T-helper 17 cell (primary cell): Measurements from ENCODE around the gene LRRC3. TPM values are rescaled to one million over a fixed set of nuclear protein-coding genes. Genes with fewer than 3 reads are reported as not detected.

ENCODE experiments used
- ATAC-seq: fragments of 150-1000 bp; cut with Tn5 transposase; 2 replicates; pipeline ENCODE4 v1.10.0; 2021; ENCODE audit warnings: mild to moderate bottlenecking, moderate library complexity
- DNase-seq, 3 donors: peaks; one replicate each; pipeline versions ENCODE4 v3.0.0 to v3.0.0-alpha.2; 2020 to 2021
- H3K9me3 ChIP-seq: one replicate; pipeline ENCODE4 v1.7.0; 2013; ENCODE audit warnings: low read length, mild to moderate bottlenecking; ENCODE audit not compliant: control insufficient read depth, poor library complexity, severe bottlenecking
- H3K27ac Mint-ChIP-seq: one replicate; pipeline ENCODE4 v1.8.0; 2022; ENCODE audit warnings: mild to moderate bottlenecking, moderate library complexity, mixed read lengths
- H3K27me3 Mint-ChIP-seq: one replicate; pipeline ENCODE4 v1.8.0; 2022; ENCODE audit warnings: mixed read lengths
- H3K36me3 Mint-ChIP-seq: one replicate; pipeline ENCODE4 v1.8.0; 2022; ENCODE audit warnings: low read depth, mixed read lengths
- H3K4me1 Mint-ChIP-seq: one replicate; pipeline ENCODE4 v1.8.0; 2022; ENCODE audit warnings: mild to moderate bottlenecking, mixed read lengths
- H3K4me3 Mint-ChIP-seq: one replicate; pipeline ENCODE4 v1.8.0; 2022; ENCODE audit warnings: mild to moderate bottlenecking, moderate library complexity, mixed read lengths
- total RNA-seq, 4 donors: library from RNA in 2 of 4; stranded (reverse) in 2 of 4; gene quantifications; one replicate each; pipeline ENCODE4 v1.2.3 and lab custom pipeline; 2022 to 2026

LRRC3 gene
- total RNA-seq, 2 donors from 2014 or later = 0.85 to 1.0 TPM

DNA sequence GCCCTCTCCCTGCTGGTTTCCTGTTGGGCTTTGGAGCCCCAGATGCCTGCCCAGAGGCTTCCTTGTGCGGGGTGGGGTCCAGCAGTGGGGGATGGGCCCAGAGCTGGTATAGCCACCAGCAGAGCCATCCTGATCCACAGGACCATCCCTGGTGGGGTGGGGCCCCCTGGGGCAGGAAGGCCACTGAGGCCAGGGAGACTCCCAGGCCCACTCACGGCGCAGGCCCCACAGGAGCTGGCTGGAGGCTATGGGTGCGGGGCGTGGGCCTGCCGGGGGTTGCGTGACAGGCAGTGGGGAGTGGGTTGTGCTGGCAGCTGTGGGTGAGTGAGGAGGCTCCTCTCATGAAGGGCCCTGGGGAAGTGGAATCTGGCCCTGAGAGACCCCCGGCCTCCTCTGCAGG lies 5.7 kb downstream of the LRRC3 start:
- no peak overlapping the region for H3K27ac Mint-ChIP-seq
- H3K36me3 Mint-ChIP-seq = no peaks in the 10 kb centered on the region
- peaks cover 7% of the 10 kb centered on the region for H3K4me1 Mint-ChIP-seq
- H3K9me3 ChIP-seq = no peaks in the 10 kb centered on the region
- H3K4me3 Mint-ChIP-seq = no peak overlapping the region
- H3K27me3 Mint-ChIP-seq = peaks cover 4% of the 10 kb centered on the region
- no peak for ATAC-seq
- no peak for DNase-seq

DNA sequence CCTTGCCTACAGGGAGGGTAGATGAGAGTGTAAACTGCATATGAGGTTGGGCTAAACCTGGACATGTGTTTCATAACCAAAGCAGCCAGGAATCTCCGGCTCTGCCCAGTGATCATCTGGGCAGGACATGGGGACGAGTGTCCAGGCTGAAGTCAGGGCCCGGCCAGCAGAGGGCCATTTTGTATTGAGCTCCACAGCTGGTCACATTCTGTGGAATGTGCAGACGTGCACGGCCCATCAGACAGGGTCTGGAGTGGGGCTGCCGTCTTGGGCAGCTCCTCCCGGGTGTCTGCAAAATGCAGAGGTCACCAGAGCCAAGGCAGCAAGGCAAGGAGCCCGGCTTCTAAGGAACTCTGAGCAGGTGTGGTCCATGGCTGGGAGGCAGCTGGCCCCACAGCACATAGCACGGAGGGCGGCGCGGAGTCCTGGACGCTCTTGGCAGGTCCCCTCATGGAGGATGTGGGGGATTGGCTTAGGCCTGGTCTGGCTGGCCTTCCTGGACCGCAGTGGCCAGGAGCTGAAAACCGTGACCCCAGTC lies 6.2 kb downstream of the LRRC3 start:
- no peak for DNase-seq

DNA sequence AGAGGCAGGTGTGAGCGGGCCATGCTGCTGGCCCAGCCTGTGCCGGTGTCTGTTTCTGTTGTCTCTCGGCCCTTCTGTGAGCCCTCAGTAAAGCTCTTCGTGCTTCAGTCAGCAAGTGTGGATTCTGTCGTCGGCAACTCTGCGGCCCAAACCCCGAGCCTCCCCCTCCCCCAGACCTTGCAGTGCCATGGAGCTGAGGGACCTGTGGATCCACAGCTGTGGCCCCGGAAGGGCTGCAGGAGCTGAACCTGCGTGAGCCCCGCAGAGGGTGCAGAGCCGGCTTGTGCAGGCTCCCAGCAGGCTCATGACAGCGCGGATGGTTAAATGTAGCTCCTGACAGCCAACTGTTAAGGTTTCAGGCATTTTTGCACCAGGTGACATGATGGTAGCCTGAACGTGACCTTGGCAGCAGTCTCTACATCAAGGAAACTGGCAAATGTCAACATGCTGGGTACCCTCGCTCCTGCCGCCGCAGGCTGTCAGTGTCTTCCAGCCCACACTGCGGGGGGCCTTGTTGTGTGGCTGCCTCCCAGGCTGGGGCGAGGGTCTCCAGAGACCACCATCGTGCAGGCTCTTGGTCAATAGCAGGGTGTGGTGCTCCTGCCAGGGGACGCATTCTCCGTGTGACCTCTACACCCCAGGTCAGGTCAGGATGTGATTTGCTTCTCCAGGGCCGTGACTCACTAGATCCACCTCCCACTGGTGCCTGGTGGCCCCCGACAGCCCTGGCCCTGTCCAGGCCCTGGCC lies 7.0 kb downstream of the LRRC3 start:
- Mint-ChIP-seq H3K4me1 (peaks cover 7% of the 10 kb centered on the region), H3K27me3 (peaks cover 4% of the 10 kb centered on the region), H3K27ac (no peak overlapping the region), H3K4me3 (no peak overlapping the region), H3K36me3 (no peaks in the 10 kb centered on the region)
- no peaks in the 10 kb centered on the region for H3K9me3 ChIP-seq
- no peak for DNase-seq
- ATAC-seq = no peak

More for the DNA sequence above, 6.2 kb downstream of the LRRC3 start:
- no peak for ATAC-seq
- no peaks in the 10 kb centered on the region for H3K9me3 ChIP-seq
- H3K27me3 Mint-ChIP-seq = peaks cover 4% of the 10 kb centered on the region
- H3K4me1 Mint-ChIP-seq = peaks cover 7% of the 10 kb centered on the region
- H3K4me3 Mint-ChIP-seq = no peak overlapping the region
- no peak overlapping the region for H3K27ac Mint-ChIP-seq
- no peaks in the 10 kb centered on the region for H3K36me3 Mint-ChIP-seq

DNA sequence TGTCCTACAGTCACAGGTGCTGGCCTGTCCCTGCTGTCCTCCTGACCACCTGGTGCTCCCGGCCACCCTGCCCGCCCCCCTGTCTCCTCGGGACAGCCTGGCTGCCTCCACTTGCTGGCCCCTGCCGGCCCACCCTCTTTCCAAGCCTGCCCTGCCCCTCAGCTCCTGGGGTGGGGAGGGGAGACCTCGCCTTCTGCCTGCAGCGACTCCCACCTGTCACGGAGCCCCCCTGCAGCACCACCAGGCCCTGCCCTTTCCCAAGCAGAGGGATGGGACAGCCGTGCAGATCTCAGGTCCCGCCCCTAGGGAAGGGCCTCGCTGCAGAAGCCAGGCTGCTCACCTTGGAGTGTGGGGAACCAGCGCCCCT lies 7.5 kb downstream of the LRRC3 start:
- Mint-ChIP-seq H3K4me3 (no peak overlapping the region), H3K27ac (no peak overlapping the region), H3K36me3 (no peaks in the 10 kb centered on the region), H3K27me3 (peaks cover 4% of the 10 kb centered on the region), H3K4me1 (peaks cover 7% of the 10 kb centered on the region)
- ATAC-seq (no peak), DNase-seq (no peak)
- H3K9me3 ChIP-seq = no peaks in the 10 kb centered on the region

DNA sequence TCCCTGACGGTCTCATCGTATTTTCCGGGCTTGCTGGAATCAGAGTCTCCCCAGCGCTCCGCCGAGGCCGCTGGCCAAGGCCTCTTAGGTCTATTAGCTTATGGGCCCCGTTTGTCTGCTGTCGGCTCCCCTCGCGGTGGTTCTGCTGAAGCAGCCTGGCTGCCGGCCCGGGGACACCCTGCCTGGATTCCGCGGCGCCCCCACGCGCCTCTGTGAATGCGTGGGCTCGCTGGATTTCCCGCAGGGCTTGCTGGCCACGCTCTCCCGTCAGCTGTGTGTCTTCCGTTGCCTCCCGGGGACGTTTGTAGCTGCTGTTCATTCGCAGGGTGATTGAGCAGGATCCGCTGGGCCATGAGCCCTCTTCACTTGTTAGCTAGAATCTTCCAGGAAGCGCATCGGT lies 8.4 kb downstream of the LRRC3 start:
- peaks cover 4% of the 10 kb centered on the region for H3K27me3 Mint-ChIP-seq
- no peaks in the 10 kb centered on the region for H3K36me3 Mint-ChIP-seq
- H3K9me3 ChIP-seq = no peaks in the 10 kb centered on the region
- H3K27ac Mint-ChIP-seq = no peak overlapping the region
- H3K4me1 Mint-ChIP-seq = peaks cover 5% of the 10 kb centered on the region
- no peak for DNase-seq
- no peak for ATAC-seq
- no peak overlapping the region for H3K4me3 Mint-ChIP-seq

DNA sequence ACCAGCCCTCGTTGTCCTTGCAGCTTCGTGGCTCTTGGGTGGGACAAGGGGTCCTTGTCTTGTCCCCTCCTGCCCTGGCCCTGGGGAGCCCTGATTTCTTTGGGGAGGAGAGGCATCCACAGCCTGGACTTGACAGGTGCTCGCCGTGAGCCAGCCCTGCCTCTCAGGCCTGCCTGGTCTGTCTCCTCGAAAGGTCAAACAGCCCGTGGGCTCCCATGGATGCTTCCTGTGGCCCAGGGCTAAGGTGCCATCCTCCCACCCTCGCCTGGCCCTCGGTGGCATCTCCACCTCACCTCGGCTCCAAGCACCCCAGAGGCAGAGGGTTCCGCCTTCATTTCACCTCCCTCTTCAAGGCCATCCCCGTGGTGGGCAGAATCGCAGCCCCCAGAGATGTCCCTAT lies 9.0 kb downstream of the LRRC3 start:
- H3K27ac Mint-ChIP-seq = no peak overlapping the region
- H3K9me3 ChIP-seq = no peaks in the 10 kb centered on the region
- H3K27me3 Mint-ChIP-seq = peaks cover 4% of the 10 kb centered on the region
- H3K4me3 Mint-ChIP-seq = no peak overlapping the region
- no peak for ATAC-seq
- no peak for DNase-seq
- H3K4me1 Mint-ChIP-seq = peaks cover 5% of the 10 kb centered on the region
- no peaks in the 10 kb centered on the region for H3K36me3 Mint-ChIP-seq

DNA sequence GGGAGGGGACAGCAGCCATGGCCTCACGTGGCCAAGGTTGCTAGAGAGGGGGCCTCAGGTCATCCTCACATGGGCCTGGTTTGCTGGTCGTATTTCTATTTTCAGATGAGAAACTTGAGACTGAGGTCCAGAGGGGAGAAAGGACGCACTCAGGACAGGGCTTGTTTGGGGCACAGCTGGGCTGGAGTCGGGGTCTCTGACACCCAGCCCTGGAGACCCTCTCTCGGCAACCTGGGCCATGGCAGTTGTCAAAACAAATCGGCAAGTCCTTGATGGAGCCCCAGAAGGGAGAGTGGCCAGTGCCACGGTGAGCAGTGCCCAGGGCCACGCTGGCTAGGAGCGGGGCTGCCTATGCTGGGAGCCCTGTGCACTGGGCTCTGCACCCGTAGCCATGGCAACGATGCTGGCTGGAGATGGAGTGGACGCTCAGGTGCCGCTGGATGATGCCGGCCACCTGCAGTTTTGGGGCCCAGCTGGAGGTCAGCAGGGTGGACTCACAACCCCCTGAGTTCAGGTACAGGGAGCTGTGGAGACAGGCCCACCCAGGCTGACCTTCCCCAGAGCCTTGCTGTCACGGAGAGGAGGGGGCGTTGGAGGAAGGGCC lies 11.1 kb downstream of the LRRC3 start:
- H3K27me3 Mint-ChIP-seq = peaks cover 4% of the 10 kb centered on the region
- DNase-seq = no peak
- no peak for ATAC-seq

DNA sequence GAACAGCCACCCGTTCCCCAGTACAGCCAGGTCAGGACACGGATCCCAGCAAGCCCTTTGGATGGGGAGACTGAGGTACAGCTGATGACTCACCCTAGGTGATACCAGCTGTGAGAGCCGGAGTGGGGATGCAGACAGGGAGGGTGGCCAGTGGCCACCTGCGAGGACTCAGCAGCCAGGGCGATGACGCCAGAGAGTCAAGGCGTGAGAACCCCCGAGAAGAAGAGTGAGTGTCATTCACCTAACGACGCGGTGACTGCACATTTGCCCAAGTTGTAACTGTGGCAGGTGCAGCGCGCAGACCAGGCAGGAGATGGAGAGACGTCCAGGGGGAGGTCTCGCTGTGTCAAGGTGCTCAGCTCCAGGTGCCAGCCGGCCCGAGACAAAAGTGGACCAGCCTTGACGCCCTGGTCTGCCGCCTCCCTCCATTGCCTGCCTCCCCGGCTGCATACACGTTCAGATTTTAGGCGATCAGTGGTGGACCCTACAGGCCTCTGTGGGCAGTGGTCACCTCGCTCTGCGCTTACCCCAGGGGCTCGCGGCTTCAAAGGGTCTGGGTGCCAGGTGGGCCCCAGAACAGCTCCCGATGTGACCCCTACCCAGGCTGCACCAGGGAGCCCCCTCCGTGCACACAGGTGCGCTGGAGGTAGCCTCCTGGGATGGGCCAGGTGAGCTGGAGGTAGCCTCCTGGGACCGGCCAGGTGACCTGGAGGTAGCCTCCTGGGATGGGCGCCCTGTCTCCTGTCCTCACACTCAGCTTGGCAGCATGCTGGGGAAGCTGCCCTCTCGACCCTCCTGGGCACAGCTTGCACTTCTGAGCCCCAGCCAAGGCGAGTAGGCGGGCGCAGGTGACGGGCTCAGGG lies 11.9 kb downstream of the LRRC3 start:
- Mint-ChIP-seq H3K36me3 (no peaks in the 10 kb centered on the region), H3K4me3 (no peak overlapping the region), H3K4me1 (peaks cover 2% of the 10 kb centered on the region), H3K27ac (no peak overlapping the region), H3K27me3 (peaks cover 4% of the 10 kb centered on the region)
- no peak for ATAC-seq
- no peak for DNase-seq
- no peaks in the 10 kb centered on the region for H3K9me3 ChIP-seq

More for the DNA sequence above, 11.1 kb downstream of the LRRC3 start:
- Mint-ChIP-seq H3K27ac (no peak overlapping the region), H3K36me3 (no peaks in the 10 kb centered on the region), H3K4me1 (peaks cover 2% of the 10 kb centered on the region), H3K4me3 (no peak overlapping the region)
- no peaks in the 10 kb centered on the region for H3K9me3 ChIP-seq

DNA sequence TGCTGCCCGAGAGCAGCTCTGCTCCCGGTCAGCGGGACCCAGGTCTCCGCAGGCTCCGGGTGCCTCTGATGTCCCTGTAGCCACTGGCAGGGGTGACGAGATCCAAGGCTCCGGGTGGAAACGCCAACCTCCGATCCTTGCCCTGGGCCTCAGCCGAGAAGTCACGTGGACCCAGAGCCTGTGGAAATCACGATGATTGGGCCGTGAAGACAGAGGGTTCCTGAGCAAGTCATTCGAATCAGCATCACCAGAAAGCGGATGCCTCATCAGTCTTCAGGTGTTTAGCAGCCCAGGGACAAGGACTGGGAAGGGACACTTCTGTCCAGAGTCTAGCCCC lies 12.5 kb downstream of the LRRC3 start:
- Mint-ChIP-seq H3K4me1 (peaks cover 2% of the 10 kb centered on the region), H3K27ac (no peak overlapping the region), H3K27me3 (peaks cover 4% of the 10 kb centered on the region), H3K4me3 (no peak overlapping the region), H3K36me3 (no peaks in the 10 kb centered on the region)
- DNase-seq (no peak), ATAC-seq (no peak)
- no peaks in the 10 kb centered on the region for H3K9me3 ChIP-seq

DNA sequence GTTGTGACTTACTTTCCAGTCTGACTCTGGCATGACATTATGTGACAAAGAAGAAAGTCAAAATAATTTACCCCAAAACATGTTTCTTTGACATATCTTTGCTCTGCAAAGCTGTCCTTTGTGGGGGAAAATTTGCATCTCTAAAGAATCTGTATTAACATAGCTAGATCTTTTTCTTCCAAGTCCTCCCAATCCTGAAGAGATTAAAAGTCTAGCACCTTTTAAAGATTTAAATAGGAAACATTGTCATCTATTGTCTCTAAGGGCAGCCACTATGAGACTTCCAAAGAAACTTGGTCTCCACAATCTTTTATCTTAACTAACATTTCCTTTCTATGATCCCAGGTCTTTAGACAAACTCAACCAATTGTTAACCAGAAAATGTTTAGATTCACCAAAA lies 16.0 kb downstream of the LRRC3 start:
- no peaks in the 10 kb centered on the region for H3K9me3 ChIP-seq
- Mint-ChIP-seq H3K27ac (no peak overlapping the region), H3K4me3 (no peak overlapping the region), H3K36me3 (no peaks in the 10 kb centered on the region), H3K4me1 (no peaks in the 10 kb centered on the region), H3K27me3 (no peaks in the 10 kb centered on the region)
- ATAC-seq (no peak), DNase-seq (no peak)

DNA sequence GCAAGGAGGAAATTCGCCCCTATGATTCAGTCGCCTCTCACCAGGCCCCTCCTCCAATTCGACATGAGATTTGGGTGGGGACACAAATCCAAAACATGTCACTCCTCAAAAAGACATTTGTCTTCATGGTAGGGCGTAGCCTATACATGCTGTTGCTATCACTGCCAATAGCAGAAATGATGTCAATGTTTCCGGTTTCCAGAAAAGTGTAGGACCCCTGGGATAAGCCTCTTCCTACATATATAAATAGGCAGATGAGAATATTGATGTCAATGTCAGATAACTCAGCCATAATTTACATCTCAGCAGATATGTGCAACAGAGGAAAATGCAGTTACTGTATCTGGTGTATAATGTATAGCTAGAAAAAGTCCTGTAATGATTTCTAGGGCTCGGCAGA lies 16.7 kb downstream of the LRRC3 start:
- Mint-ChIP-seq H3K4me3 (no peak overlapping the region), H3K27me3 (no peaks in the 10 kb centered on the region), H3K36me3 (no peaks in the 10 kb centered on the region), H3K4me1 (no peaks in the 10 kb centered on the region), H3K27ac (no peak overlapping the region)
- no peaks in the 10 kb centered on the region for H3K9me3 ChIP-seq
- no peak for DNase-seq
- ATAC-seq = no peak

DNA sequence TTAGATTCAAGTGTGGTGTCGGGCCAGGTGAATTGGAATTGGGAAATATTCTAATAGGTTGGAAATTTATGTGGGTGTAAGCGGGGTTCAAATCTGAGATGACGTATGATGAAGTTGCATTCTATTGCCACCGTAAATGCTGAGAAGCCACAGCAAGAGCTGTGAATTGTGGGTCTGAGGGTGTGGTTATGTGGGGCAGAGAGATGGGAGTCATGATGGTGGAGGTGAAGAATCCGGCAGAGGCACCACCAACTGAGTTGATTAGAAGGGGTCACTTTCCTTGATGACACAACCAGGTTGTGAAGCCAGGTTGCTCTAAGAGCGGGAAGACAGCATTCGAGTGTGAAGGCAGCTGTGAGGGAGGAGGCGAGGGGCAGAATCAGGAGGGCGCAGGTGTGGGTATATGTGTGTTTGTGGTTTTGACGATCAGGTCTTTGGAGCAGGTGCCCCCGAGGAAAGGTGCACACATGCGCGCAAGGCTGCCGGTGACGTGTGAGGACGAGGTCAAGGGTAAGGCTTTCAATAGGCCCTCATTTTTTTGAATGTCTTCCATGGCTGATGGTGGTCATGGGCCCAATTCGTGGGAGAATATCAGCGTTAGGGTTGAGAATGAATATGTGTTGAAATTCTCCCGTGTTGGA lies 18.7 kb downstream of the LRRC3 start:
- no peak for DNase-seq
- no peaks in the 10 kb centered on the region for H3K27me3 Mint-ChIP-seq
- H3K9me3 ChIP-seq = no peaks in the 10 kb centered on the region
- H3K36me3 Mint-ChIP-seq = no peaks in the 10 kb centered on the region
- H3K4me3 Mint-ChIP-seq = no peak overlapping the region
- no peaks in the 10 kb centered on the region for H3K4me1 Mint-ChIP-seq
- H3K27ac Mint-ChIP-seq = no peak overlapping the region
- no peak for ATAC-seq

DNA sequence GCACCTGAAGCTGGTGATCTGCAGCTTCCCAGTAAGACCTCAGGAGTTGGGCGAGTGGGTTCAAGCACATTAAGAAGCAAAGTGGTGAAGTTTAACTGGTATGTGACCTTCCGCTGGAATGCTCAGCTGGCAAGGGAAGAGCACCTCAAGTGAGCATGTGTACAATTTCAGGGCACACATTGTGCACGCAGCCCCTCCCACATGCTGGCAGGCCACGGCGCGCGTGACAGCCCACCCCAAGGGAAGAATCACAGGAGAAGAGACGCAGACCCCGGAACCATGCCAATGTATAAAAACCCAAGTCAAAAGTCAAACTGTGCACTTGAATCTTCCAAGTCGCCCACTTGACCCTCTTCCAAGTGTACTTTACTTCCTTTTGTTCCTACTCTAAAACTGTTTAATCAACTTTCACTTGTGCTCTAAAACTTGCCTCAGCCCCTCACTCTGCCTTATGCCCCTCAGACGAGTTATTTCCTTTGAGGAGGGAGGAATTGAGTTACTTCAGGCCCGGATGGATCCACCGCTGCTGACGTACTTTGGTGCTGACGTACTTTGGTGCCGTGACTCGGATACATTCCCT lies 20.0 kb downstream of the LRRC3 start:
- Mint-ChIP-seq H3K27ac (no peak overlapping the region), H3K4me3 (no peak overlapping the region), H3K36me3 (no peaks in the 10 kb centered on the region), H3K27me3 (no peaks in the 10 kb centered on the region), H3K4me1 (no peaks in the 10 kb centered on the region)
- no peak for DNase-seq
- ATAC-seq = no peak
- H3K9me3 ChIP-seq = no peaks in the 10 kb centered on the region
